Transverse colon (tissue), 4 donors: ENCODE results near the gene MND1. TPM values are rescaled to one million over a fixed set of nuclear protein-coding genes. Genes with fewer than 3 reads are reported as not detected.

Source experiments
- DNase-seq: peaks from one replicate; pipeline ENCODE4 v3.0.0-alpha.2; 2019
- H3K27ac ChIP-seq, 4 donors: fragments of 200-600 bp; sonication (generic); 2 replicates each; pipeline ENCODE4 v1.5.1; 2016 to 2018; ENCODE audit warnings: inconsistent platforms in 4 of 4
- H3K27me3 ChIP-seq: fragments of 200-600 bp; sonication (generic); 2 replicates; pipeline ENCODE4 v1.5.1; 2017; ENCODE audit warnings: inconsistent platforms
- H3K36me3 ChIP-seq, 4 donors: fragments of 200-600 bp; sonication (generic); 2 replicates each; pipeline ENCODE4 v1.5.1; 2017 to 2019; ENCODE audit warnings: inconsistent platforms in 4 of 4
- H3K4me1 ChIP-seq, 4 donors: fragments of 200-600 bp; sonication (generic); 2 replicates each; pipeline ENCODE4 v1.5.1; 2017 to 2020; ENCODE audit warnings: inconsistent platforms in 4 of 4
- H3K4me3 ChIP-seq, 4 donors: fragments of 200-600 bp; sonication (generic); 1 replicate in 1 of 4; 2 replicates in 3 of 4; pipeline versions ENCODE4 v1.5.1 to v1.6.1; 2017 to 2019; ENCODE audit warnings: inconsistent platforms in 4 of 4
- H3K9me3 ChIP-seq, 2 donors: fragments of 200-600 bp; sonication (generic); 2 replicates each; pipeline ENCODE4 v1.5.1; 2017 to 2019; ENCODE audit warnings: inconsistent platforms in 2 of 2
- EP300 ChIP-seq: sonication (generic); formaldehyde crosslinking; IDR thresholded peaks from one replicate; pipeline ENCODE4 v1.6.1; 2017; ENCODE audit warnings: antibody characterized with exemption, low read depth
- POLR2A ChIP-seq: fragments of 450-650 bp; IDR thresholded peaks from one replicate; pipeline ENCODE4 v1.6.1; 2016; ENCODE audit warnings: antibody characterized with exemption, mild to moderate bottlenecking, moderate library complexity
- POLR2AphosphoS5 ChIP-seq, 3 donors: sonication (generic); formaldehyde crosslinking; IDR thresholded peaks; one replicate each; pipeline ENCODE4 v1.6.1; 2016; ENCODE audit warnings: antibody characterized with exemption in 3 of 3
- WGBS, 2 donors: methylation state at CpG; one replicate each; pipeline ENCODE4 v1.1.5; 2018; ENCODE audit warnings: low coverage in 1 of 2; 5-methylcytosine and 5-hydroxymethylcytosine counted together
- in situ Hi-C, 4 donors: fragments of 200-750 bp; cut with MboI; loops; one replicate each; pipeline versions ENCODE4 v1.15.0 to v1.15.1; 2017; ENCODE audit warnings: low sequenced_read_pairs in 3 of 4, low pct_ligation_motif_present in 1 of 4, low pct_unique_long_range_greater_than_20kb in 1 of 4
- intact Hi-C: fragments of 100-400 bp; cut with DNase I; formaldehyde crosslinking; loops from one replicate; pipeline ENCODE4 v1.15.1; 2023; ENCODE audit warnings: low total_unique reads
- total RNA-seq, 4 donors: library from RNA; depleted of rRNA; stranded (reverse); fragments of >200 nt; gene quantifications; one replicate each; pipeline ENCODE4 v1.1.0, GENCODE V29; 2016
- TF ChIP-seq, protein P1 (sequence below), 5 experiments: fragments of 200-600 bp in 3 of 5; fragments of 450-650 bp in 2 of 5; sonication (generic) in 3 of 5; IDR thresholded peaks; 1 replicate in 2 of 5; 2 replicates in 3 of 5; pipeline ENCODE4 v1.5.1; 2016 to 2017; ENCODE audit warnings: antibody characterized with exemption in 5 of 5, inconsistent platforms in 3 of 5, mild to moderate bottlenecking in 2 of 5, moderate library complexity in 1 of 5

The MND1 gene
- total RNA-seq, 4 donors from 2014 or later, result 0.80 to 3.2 (median 1.4) TPM; not detected in 1

DNA sequence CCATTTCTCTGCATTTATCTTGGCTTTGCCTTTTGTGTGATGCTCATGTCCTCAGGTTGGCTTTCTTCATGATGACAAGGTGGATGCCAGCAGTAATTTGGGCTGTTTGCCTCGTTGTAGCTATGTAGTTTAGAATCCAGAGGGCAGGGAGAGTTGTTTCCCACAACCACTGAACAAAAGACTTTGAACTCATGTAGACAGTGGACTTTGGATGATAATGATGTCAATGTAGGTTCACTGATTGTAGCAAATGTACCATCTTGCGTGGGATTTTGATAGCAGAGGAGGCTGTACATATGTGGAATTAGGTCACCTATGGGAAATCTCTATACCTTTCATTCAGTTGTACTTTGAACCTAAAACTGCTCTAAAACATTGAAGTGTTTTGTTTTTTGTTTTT, 41.3 kb downstream of the MND1 start:
- TF ChIP-seq EP300, result no peak
- no peak for TF ChIP-seq POLR2AphosphoS5 (IDR thresholded peaks at IDR 0.05)
- TF ChIP-seq, protein P1, sequence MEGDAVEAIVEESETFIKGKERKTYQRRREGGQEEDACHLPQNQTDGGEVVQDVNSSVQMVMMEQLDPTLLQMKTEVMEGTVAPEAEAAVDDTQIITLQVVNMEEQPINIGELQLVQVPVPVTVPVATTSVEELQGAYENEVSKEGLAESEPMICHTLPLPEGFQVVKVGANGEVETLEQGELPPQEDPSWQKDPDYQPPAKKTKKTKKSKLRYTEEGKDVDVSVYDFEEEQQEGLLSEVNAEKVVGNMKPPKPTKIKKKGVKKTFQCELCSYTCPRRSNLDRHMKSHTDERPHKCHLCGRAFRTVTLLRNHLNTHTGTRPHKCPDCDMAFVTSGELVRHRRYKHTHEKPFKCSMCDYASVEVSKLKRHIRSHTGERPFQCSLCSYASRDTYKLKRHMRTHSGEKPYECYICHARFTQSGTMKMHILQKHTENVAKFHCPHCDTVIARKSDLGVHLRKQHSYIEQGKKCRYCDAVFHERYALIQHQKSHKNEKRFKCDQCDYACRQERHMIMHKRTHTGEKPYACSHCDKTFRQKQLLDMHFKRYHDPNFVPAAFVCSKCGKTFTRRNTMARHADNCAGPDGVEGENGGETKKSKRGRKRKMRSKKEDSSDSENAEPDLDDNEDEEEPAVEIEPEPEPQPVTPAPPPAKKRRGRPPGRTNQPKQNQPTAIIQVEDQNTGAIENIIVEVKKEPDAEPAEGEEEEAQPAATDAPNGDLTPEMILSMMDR (IDR thresholded peaks at IDR 0.05), result no peak
- no peak for TF ChIP-seq POLR2A
- no peaks in the 10 kb centered on the region for H3K4me1 ChIP-seq
- no peak for DNase-seq
- no peaks in the 10 kb centered on the region for H3K27me3 ChIP-seq
- in situ Hi-C loops, result no loop called here
- 75 to 84% methylated on average over 2 of the region's 2 CpGs for WGBS, 2 donors
- H3K4me3 ChIP-seq, result no peak overlapping the region
- H3K27ac ChIP-seq, result no peak overlapping the region
- intact Hi-C loops, result no loop called here
- no peaks in the 10 kb centered on the region for H3K9me3 ChIP-seq
- no peaks in the 10 kb centered on the region for H3K36me3 ChIP-seq

DNA sequence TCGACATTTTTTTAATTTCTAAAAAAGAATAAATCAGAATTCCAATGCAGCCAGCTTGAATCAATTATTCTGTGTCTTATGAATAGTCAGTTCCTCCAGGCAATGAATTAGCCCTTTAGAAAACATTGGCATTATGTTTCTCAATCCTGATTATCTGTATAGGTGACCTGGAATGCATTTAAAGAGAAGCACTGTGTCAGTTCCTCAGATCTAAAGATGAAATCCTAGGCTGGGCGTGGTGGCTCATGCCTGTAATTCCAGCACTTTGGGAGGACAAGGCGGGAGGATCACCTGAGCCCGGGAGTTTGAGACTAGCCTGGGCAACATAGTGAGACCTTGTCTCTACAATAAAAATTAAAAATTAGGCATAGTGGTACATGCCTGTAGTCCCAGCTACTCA, 43.5 kb downstream of the MND1 start:
- H3K9me3 ChIP-seq, result no peaks in the 10 kb centered on the region
- 90 to 93% methylated on average over 1 to 4 of the region's 4 CpGs for WGBS, 2 donors
- H3K4me3 ChIP-seq, result no peak overlapping the region
- in situ Hi-C loops (no loop called here), intact Hi-C loops (no loop called here)
- TF ChIP-seq POLR2AphosphoS5 (IDR thresholded peaks at IDR 0.05) (no peak), POLR2A (no peak), EP300 (no peak)
- TF ChIP-seq, protein P1 (IDR thresholded peaks at IDR 0.05), result no peak
- H3K27ac ChIP-seq, result no peak overlapping the region
- H3K27me3 ChIP-seq, result no peaks in the 10 kb centered on the region
- no peak for DNase-seq
- no peaks in the 10 kb centered on the region for H3K36me3 ChIP-seq
- H3K4me1 ChIP-seq, result no peaks in the 10 kb centered on the region

DNA sequence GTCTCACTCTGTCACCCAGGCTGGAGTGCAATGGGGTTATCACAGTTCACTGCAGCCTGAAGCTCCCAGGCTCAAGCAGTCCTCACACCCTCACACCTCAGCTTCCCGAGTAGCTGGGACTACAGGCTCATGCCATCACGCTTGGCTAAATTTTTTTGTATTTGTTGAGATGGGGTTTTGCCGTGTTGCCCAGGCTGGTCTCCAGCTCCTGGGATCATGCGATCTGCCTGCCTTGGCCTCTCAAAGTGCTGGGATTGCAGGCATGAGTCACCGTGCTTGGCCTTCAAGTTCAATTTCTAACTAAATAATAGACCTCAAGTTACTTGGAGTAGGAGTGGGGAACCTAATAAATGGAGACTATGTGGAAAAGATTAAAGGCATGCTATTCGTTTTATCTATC, 48.9 kb downstream of the MND1 start:
- no peak for DNase-seq
- H3K27me3 ChIP-seq, result no peaks in the 10 kb centered on the region
- H3K4me3 ChIP-seq, result no peak overlapping the region
- TF ChIP-seq EP300 (no peak), POLR2A (no peak), POLR2AphosphoS5 (IDR thresholded peaks at IDR 0.05) (no peak)
- TF ChIP-seq, protein P1 (IDR thresholded peaks at IDR 0.05), result no peak
- intact Hi-C loops (no loop called here), in situ Hi-C loops (no loop called here)
- no peaks in the 10 kb centered on the region for H3K36me3 ChIP-seq
- WGBS, 2 donors, result 80 to 83% methylated on average over 5 to 6 of the region's 6 CpGs
- H3K4me1 ChIP-seq, result no peaks in the 10 kb centered on the region
- H3K9me3 ChIP-seq, result no peaks in the 10 kb centered on the region
- H3K27ac ChIP-seq, result no peak overlapping the region

DNA sequence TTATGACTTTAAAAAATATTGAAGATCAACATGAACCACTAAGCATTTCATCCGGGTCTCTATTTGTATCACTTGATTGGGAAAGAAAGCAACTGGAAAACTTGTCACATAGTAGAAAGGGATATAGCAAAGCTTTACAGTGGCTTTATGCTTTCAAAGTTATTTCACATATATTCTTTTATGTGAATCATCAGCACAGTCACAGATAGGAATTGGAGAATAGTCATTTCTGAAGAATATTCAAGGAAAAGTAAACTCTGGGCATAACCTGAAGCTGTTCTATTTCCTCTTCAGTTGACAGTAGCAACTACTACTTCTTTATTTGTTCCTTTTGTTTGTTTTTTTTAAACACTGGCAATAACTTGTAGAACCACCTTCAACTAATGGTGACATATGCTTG, 50.5 kb downstream of the MND1 start:
- DNase-seq, result no peak
- H3K4me1 ChIP-seq, result no peaks in the 10 kb centered on the region
- TF ChIP-seq, protein P1 (IDR thresholded peaks at IDR 0.05), result no peak
- TF ChIP-seq POLR2A, result no peak
- no peak for TF ChIP-seq POLR2AphosphoS5 (IDR thresholded peaks at IDR 0.05)
- TF ChIP-seq EP300, result no peak
- no peaks in the 10 kb centered on the region for H3K36me3 ChIP-seq
- H3K9me3 ChIP-seq, result no peaks in the 10 kb centered on the region
- no peak overlapping the region for H3K4me3 ChIP-seq
- no peak overlapping the region for H3K27ac ChIP-seq
- WGBS, 2 donors, result 92 to 93% methylated on average over 1 of the region's 1 CpG
- in situ Hi-C loops (no loop called here), intact Hi-C loops (no loop called here)
- no peaks in the 10 kb centered on the region for H3K27me3 ChIP-seq
